ENCODE measurements around the gene SFI1.

GRCh38 chr22:31605851-31606585, 109.7 kb downstream of the SFI1 start:
- no peak for TF ChIP-seq CTCF (IDR thresholded peaks at IDR 0.05)
- TF ChIP-seq POLR2A (IDR thresholded peaks at IDR 0.05): no peak

Data from testis (tissue), 2 donors.